ENCODE results near the gene CACNG4.

The CACNG4 gene

DNA sequence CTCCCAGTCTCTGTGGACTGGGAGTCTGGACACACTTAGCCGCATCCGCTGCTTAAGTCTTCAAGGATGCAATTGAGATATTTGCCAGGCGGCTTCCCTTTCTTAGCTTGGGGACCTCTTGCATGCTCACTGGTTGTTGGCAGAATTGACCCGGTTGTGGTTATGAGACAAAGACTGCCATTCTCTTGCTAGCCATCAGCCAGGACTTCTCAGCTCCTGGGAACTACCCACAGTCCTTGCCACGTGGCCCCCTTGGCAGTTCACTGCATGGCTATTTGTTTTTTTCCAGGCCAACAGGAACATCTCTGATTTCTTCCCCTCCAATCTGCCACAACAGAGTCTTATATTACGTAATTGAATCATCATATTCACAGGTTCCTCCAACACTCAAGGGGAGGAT, 25.5 kb downstream of the CACNG4 start:
- DNase-seq = no peak
- TF ChIP-seq GATA1 (IDR thresholded peaks at IDR 0.05; ENCODE audit: low read depth, low read length) (no peak), POLR2A (IDR thresholded peaks at IDR 0.05; ENCODE audit: low read length) (no peak)

DNA sequence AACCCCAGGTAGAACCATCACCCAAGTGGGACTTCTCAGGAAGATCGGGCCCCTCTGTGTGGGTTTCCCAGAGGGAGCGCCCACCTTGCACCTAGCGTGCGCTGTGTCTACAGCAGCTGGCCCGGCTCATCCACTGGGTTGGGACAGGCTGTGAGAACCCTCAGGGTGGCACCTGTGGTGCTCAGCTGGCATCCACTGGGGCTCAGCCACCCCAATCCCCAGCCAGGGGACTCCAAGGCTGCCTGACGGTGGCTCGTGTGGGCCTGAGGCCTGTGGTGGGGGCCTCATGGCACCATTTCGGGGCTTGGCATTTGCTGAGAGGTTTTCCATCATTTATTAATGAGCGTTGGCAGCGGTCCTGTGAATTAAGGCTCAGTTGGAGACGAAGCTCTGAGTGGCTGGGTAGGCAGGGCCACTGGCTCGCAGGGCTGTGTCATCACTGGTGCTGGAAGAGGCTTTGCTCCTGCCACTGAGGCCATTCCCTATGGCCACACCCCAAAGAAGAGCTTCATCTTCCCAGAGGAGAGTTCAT, 28.5 kb downstream of the CACNG4 start:
- DNase-seq = no peak
- TF ChIP-seq GATA1 (IDR thresholded peaks at IDR 0.05; ENCODE audit: low read depth, low read length) = no peak
- TF ChIP-seq POLR2A (IDR thresholded peaks at IDR 0.05; ENCODE audit: low read length) = no peak

DNA sequence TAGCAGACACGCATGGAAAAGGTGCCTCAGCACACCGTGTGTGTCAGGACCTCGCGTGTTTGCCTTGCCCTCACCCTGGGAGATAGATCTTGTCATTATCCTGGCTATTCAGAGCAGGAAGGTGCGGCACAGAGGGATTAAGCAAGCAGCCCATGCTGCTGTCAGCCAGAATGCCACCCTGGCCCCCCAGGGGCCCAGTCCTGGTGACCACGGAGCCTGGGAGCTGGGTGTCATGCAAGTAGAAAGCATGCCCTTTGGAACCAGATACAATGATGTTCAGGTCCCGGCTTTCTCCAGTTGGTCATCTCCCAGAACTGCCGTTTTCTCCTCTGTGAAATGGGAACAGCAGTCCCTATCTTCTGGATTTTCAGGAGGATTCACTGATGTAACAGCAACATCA, 29.9 kb downstream of the CACNG4 start:
- TF ChIP-seq GATA1 (IDR thresholded peaks at IDR 0.05; ENCODE audit: low read depth, low read length) (no peak), POLR2A (IDR thresholded peaks at IDR 0.05; ENCODE audit: low read length) (no peak)
- no peak for DNase-seq

DNA sequence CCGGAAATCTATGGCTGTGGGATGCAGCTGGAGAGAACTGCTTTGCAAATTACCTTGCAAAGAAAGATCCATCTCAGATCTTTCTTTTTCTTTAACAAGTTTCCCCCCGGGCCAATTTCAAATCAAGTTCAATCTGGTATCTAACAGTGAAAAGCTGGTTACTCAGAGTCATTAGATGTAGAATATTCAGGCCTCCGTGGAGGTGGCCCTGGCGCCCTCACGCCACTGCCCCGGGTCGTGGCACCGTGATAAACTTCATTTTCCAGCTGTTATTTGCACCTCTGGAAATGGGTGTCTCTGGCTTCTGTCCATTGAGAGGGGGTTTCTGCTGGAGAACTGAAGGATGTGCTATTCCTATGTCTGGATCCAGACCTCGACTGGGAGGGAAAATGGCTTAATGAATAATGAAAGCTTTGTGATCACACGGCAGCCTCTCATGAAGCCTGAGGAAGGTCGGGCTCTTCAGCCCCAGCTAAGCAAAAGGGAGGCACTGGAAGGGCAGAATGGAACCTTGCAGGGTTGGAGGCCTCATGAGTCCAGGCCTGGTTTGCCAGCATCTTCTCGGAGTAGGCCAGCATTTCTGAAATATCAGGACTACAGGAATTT, 30.5 kb downstream of the CACNG4 start:
- DNase-seq = no peak
- TF ChIP-seq GATA1 (IDR thresholded peaks at IDR 0.05; ENCODE audit: low read depth, low read length) (no peak), POLR2A (IDR thresholded peaks at IDR 0.05; ENCODE audit: low read length) (no peak)

DNA sequence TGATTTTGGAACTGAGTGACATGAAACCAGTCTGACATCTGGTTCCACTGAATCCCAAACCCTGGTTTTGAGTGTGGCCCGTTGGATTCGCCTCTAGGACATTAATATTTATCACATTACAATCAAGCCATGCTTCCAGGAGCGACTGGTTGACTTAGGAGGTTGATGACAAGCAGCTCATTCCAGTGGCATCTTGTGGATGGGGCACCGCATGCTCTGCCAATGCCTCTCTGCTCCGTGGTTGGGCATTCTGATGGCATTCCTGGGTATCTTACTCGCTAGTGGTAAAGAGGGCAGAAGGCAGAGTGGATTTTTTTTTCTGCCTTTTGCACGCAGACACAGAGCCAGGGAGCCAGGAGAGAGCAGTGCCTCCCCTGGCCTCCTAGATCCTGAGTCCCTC, 31.4 kb downstream of the CACNG4 start:
- DNase-seq = no peak
- TF ChIP-seq GATA1 (IDR thresholded peaks at IDR 0.05; ENCODE audit: low read depth, low read length) = no peak
- TF ChIP-seq POLR2A (IDR thresholded peaks at IDR 0.05; ENCODE audit: low read length) = no peak

DNA sequence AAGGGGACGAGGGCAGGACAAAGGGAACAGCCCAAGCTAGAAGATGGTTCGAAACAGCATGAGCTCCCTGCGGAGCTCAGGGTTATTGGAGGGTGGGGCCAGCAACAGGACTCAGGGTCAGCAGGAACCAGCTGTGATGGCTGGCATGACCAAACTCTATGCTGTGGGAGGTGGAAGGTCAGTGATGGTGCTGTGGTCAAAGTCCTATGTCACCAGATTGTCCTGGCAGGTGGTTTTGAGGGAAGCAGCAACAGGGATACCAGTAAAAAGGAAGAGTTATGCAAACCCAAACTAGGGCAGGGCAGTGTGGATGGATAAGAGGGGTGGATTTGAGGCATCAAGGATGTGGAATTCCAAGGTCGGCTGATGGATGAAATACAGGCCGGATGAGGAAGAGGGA, 32.4 kb downstream of the CACNG4 start:
- no peak for TF ChIP-seq POLR2A (IDR thresholded peaks at IDR 0.05; ENCODE audit: low read length)
- no peak for DNase-seq

DNA sequence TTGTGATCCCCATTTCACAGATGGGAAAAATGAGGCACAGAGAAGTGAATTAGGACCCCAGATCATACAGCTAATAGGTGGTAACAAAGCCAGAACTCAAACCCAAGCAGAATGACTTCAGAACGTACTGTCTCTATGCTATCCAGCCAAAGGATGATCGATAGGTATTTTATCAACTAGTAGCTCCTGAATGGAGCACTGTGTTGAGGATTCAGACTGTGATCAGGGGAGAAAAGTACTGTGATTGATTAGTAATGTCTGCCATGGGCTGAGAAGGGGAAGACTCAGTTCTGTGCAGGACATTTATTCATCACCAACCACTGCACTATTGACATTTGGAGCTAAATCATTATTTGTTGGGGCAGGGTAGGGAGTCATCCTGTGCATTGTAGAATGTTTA, 38.7 kb downstream of the CACNG4 start:
- TF ChIP-seq GATA1 (IDR thresholded peaks at IDR 0.05; ENCODE audit: low read depth, low read length) (no peak), POLR2A (IDR thresholded peaks at IDR 0.05; ENCODE audit: low read length) (no peak)
- DNase-seq = no peak

DNA sequence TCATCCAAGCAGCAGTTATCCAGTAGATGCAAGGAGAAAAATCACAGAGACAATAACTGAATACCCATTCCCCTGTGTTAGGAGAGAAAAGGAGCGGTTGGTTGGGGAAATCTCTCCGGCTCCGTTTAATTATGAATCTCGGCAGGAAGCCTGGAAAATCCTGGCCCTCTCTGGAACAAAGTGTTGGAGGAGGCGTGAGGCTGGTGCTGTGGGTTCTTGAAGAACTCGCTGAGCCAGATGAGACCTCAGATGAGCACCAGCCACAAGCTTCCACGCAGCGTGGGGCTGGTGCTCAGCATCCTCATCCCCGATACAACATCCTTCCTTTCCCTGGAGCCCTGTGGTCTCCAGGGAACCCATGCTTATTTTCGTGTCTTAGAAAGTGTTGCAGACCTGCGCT, 39.7 kb downstream of the CACNG4 start:
- no peak for TF ChIP-seq POLR2A (IDR thresholded peaks at IDR 0.05; ENCODE audit: low read length)
- no peak for TF ChIP-seq GATA1 (IDR thresholded peaks at IDR 0.05; ENCODE audit: low read depth, low read length)
- no peak for DNase-seq

DNA sequence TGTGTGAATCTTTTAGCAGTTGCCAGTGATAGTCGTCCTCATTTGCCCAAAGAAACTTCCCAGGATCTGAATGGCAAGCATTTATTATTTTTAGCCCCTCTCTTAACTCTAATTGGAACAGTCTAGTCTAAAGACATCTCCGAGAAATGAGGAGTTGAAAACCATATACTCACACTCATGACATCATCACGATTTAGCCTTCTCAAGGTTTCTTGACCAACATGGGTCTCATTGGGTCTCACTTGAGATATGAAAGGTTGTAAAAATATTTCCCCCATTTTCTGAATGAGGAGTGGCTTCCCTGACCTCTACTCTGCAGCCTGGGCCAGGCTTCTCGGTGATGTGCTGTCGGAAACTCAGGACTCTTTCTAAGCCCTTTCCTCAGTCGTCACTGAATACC, 42.8 kb downstream of the CACNG4 start:
- no peak for DNase-seq
- no peak for TF ChIP-seq GATA1 (IDR thresholded peaks at IDR 0.05; ENCODE audit: low read depth, low read length)
- no peak for TF ChIP-seq POLR2A (IDR thresholded peaks at IDR 0.05; ENCODE audit: low read length)

DNA sequence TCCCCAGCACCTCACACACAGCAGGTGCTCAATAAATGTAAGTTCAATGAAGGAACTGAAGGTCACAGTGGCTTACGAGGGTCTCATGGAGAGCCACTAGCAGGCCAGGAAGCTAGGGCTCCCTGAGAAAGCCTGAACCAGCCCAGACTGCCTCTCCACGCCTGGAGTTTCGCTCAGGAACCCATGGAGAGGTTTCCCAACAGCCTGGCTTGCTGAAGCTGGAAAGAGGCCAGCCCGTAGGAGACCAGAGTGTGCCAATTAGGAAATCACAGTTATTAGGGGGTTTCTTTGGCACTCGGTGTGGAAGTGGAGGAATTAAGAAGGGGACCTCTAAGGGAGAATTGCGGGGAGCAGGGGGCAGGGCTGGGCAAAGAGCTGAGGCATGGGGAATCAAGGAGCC, 43.6 kb downstream of the CACNG4 start:
- no peak for DNase-seq
- TF ChIP-seq GATA1 (IDR thresholded peaks at IDR 0.05; ENCODE audit: low read depth, low read length) (no peak), POLR2A (IDR thresholded peaks at IDR 0.05; ENCODE audit: low read length) (no peak)

DNA sequence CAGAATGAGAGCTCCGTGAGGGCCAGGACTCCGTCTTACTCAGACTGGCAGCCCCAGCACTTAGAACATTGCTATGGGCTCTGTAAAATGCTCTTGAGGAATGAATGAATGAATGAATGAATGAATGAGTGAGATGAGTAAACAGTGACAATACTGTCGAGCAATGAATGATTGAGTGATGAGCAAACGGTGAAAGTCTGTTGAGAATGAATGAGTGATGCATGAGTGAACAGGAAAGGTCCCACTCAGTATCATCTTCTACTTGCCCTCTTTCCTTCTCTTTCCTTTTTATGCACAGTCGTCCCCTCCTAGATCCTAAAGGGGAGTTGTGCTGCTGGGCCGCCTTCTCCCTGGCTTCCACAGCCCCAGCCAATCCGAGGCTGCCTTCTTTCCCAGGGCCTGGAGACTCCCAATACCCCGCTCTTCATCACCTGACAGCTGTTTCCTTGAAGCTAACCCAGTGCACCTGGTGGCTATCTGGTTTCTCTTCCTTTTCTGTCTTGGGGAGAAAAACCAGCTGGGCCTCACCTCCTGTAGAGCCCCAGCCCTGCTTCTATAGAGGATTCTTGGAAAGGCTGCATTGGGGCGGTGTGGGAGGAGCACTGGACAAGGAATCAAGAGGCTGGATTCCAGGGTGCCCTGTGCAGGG, 47.1 kb downstream of the CACNG4 start:
- no peak for TF ChIP-seq GATA1 (IDR thresholded peaks at IDR 0.05; ENCODE audit: low read depth, low read length)
- TF ChIP-seq POLR2A (IDR thresholded peaks at IDR 0.05; ENCODE audit: low read length) = no peak
- no peak for DNase-seq

DNA sequence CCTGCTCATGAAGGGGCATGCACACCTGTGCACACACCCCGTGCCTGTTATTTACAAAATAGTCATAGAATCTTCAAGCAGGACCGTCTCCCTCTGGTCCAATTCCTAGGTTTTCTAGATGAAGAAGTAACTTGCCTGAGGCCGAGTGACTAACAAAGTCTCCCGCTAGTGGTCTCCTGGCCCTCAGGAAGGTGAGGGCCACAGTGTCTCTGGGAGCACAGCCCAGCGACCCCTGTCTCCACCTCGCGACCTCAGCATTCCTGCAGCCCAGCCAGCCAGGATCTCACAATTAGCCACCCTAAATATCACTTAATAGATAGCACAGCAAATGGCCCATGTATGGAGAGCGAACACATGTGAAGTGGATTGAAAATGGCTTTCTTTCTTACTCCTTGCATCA, 49.4 kb downstream of the CACNG4 start:
- TF ChIP-seq POLR2A (IDR thresholded peaks at IDR 0.05; ENCODE audit: low read length) (no peak), GATA1 (IDR thresholded peaks at IDR 0.05; ENCODE audit: low read depth, low read length) (no peak)
- DNase-seq = no peak

DNA sequence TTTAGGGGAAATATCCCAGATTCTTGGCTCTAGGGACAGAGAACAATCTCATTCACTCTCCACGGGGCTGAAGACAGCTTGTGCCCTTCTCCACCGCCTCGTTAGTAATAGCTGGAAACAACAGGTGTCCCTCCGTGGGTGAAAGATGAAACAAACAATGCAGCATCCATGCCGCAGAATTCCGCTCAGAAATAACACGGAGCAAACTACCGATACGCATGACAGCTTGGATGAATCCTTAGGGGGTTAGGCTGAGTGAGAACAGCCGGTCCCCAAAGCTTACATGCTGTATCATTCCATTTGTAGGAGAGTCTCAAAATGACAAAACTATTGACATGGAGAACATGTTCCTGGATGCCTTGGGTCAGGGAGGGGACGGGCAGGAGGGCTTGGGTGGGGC, 50.5 kb downstream of the CACNG4 start:
- DNase-seq = no peak
- no peak for TF ChIP-seq POLR2A (IDR thresholded peaks at IDR 0.05; ENCODE audit: low read length)
- TF ChIP-seq GATA1 (IDR thresholded peaks at IDR 0.05; ENCODE audit: low read depth, low read length) = no peak

DNA sequence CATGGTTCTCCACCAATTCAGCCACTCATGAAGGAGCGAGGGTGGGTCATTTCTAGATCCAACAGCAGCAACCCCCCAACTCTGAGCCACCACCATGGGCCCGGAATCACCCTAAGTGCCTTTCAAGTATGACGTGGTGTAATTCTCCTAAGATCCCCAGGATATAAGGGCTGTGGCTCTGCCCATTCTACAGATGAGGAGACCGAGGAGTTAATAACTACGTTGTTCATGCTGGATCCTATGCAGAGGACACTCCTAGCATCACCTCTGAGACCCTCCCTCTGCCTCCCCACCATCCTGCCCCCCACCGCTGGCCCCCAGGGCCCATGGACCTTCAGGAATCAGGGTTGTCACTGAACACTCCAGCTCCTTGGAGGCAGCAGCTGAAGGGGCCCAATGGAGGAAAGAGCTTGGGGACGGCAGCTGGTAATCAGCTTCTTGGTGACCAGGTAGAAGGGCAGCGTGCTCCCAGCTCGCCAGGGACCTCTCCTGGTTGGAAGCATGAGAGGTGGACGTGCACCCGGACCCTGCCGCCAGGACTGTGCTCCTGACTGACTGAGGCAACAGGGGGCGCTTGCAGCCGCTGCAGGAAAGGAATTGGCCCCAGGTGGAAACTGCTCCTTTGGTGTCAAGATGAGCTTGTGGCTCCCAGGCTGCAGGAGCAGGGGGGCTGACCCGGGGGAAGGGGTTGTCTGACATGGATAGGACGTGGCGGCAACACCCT, 51.7 kb downstream of the CACNG4 start:
- TF ChIP-seq POLR2A (IDR thresholded peaks at IDR 0.05; ENCODE audit: low read length) (no peak), GATA1 (IDR thresholded peaks at IDR 0.05; ENCODE audit: low read depth, low read length) (no peak)
- no peak for DNase-seq

DNA sequence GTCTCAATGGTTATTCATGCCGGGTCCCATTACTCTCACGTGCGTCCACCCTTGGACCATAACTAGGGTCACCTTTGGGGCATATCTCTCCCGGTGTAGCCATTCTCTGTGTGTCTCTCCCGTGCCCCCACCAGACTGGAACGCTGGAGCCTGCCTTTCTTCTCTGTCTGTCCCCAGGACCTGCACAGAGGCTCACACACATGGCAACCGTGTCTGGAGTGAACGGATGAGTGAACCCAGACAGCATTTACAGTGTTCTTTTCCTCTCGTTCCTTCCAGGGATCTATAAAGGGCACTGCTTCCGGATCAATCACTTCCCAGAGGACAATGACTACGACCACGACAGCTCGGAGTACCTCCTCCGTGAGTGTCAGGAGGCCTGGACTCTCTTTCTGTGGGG, 53.4 kb downstream of the CACNG4 start:
- TF ChIP-seq POLR2A (IDR thresholded peaks at IDR 0.05; ENCODE audit: low read length) (no peak), GATA1 (IDR thresholded peaks at IDR 0.05; ENCODE audit: low read depth, low read length) (no peak)
- no peak for DNase-seq

Measured in erythroblast (primary cell).